ENCODE measurements around the gene MYO5B. TPM values are rescaled to one million over a fixed set of nuclear protein-coding genes. Genes with fewer than 3 reads are reported as not detected.
A peak's percentile ranks its signal among the peaks of the same experiment; 100 is the strongest.
"Not testable (repeated sequence)": the region's sequence is repeated elsewhere in the genome, so short reads cannot be mapped to it uniquely, and the experiment has no call there.

MYO5B gene
- total and polyA plus RNA-seq, 2 experiments from 2014 or later, result 20.3 to 41.9 TPM

DNA sequence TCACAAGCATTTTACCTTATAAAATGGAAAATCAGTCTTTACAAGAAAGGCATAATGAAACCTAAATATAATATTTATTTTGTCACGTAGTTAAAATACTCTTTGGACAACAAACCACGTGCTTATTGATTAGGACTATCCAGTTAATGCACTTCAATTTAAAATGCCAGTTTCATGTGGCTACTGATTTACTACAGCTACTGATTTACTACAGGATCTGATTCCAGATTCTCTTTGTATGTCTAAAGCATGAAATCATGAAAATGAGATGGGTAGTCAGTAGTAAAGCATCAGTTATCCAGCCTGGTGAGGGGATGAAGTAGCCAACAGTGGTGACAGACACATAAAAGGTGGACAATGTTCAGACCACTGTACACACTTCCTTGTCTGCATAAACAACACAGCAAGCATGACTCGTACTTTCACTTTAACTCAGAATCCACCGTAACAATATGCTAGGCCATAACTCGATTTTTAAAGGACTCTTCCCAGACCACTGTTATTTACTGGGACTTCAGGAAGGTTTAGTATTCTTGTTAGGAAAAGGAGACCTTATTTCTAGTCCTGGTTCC, 406.5 kb downstream of the MYO5B start:
- H3K36me3 ChIP-seq (replicated peaks; ENCODE audit: insufficient read depth, low read depth), result no peaks in the 10 kb centered on the region
- no peaks in the 10 kb centered on the region for H3K79me2 ChIP-seq
- DNase-seq (ENCODE audit: low spot score), result no peak
- H3K9me3 ChIP-seq (ENCODE audit: low read depth), result no peaks in the 10 kb centered on the region
- no peak overlapping the region for H3K27ac ChIP-seq
- H3K4me3 ChIP-seq, result no peak overlapping the region
- H3K4me1 ChIP-seq (ENCODE audit: insufficient read depth), result no peaks in the 10 kb centered on the region
- TF ChIP-seq, protein P1, sequence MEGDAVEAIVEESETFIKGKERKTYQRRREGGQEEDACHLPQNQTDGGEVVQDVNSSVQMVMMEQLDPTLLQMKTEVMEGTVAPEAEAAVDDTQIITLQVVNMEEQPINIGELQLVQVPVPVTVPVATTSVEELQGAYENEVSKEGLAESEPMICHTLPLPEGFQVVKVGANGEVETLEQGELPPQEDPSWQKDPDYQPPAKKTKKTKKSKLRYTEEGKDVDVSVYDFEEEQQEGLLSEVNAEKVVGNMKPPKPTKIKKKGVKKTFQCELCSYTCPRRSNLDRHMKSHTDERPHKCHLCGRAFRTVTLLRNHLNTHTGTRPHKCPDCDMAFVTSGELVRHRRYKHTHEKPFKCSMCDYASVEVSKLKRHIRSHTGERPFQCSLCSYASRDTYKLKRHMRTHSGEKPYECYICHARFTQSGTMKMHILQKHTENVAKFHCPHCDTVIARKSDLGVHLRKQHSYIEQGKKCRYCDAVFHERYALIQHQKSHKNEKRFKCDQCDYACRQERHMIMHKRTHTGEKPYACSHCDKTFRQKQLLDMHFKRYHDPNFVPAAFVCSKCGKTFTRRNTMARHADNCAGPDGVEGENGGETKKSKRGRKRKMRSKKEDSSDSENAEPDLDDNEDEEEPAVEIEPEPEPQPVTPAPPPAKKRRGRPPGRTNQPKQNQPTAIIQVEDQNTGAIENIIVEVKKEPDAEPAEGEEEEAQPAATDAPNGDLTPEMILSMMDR (IDR thresholded peaks at IDR 0.05; ENCODE audit: poor library complexity), result no peak
- TF ChIP-seq EZH2 (IDR thresholded peaks at IDR 0.05; ENCODE audit: borderline replicate concordance), result no peak
- no peak for TF ChIP-seq EZH2phosphoT487 (IDR thresholded peaks at IDR 0.05; ENCODE audit: low read depth, severe bottlenecking, unreplicated experiment)
- H2AFZ ChIP-seq, result no peak overlapping the region
- no peaks in the 10 kb centered on the region for H3K27me3 ChIP-seq
- 55% methylated on average over 5 of the region's 5 CpGs for WGBS (ENCODE audit: low lambda C conversion rate, missing lambda C conversion rate)
- peak overlapping the region; percentile 19 for H3K4me2 ChIP-seq
- H3K9me2 ChIP-seq (replicated peaks; ENCODE audit: insufficient read depth), result no peaks in the 10 kb centered on the region
- H4K20me1 ChIP-seq (ENCODE audit: insufficient read depth, poor library complexity, severe bottlenecking), result no peaks in the 10 kb centered on the region

DNA sequence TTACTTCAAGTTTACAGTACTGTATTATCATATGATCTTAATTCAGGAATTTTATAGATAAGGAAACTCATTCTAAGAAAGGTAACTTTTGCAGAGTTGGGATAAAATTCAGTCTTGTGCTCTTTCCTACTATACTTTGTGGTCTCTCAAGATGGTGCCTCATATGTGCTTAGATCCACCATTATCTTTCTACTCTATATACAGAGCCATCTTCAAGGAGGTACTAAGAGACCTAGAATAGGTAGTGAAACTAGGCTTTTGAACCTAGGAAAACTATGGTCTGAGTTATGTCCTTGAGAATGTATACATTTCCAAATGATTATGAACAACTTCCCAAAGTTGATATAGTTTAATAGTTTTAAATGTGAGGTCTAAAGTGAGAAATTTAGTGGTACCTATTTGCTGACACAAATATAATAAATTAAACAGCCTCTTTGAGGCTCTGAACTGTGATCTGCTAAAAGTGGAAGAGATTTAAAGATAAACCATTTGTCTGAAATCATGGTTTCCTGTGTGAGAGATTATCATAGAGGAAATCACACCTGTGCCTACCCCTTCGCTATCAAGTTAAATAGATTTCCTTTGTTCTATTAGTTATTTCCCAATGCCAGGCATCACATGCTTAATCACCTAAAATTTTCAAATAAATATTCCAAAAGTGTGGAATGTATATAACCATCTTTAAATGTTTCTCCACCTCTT, 408.8 kb downstream of the MYO5B start:
- Histone ChIP-seq H3K9me2 (replicated peaks; ENCODE audit: insufficient read depth) (no peaks in the 10 kb centered on the region), H2AFZ (no peak overlapping the region), H3K9me3 (ENCODE audit: low read depth) (no peaks in the 10 kb centered on the region), H3K4me3 (no peak overlapping the region), H3K36me3 (replicated peaks; ENCODE audit: insufficient read depth, low read depth) (no peaks in the 10 kb centered on the region), H4K20me1 (ENCODE audit: insufficient read depth, poor library complexity, severe bottlenecking) (no peaks in the 10 kb centered on the region), H3K4me1 (ENCODE audit: insufficient read depth) (no peaks in the 10 kb centered on the region), H3K27ac (no peak overlapping the region), H3K79me2 (no peaks in the 10 kb centered on the region), H3K4me2 (no peak overlapping the region), H3K27me3 (no peaks in the 10 kb centered on the region)
- no peak for DNase-seq (ENCODE audit: low spot score)
- 89% methylated on average over 1 of the region's 1 CpG for WGBS (ENCODE audit: low lambda C conversion rate, missing lambda C conversion rate)
- no peak for TF ChIP-seq EZH2phosphoT487 (IDR thresholded peaks at IDR 0.05; ENCODE audit: low read depth, severe bottlenecking, unreplicated experiment)
- TF ChIP-seq, protein P1 (IDR thresholded peaks at IDR 0.05; ENCODE audit: poor library complexity), result no peak
- TF ChIP-seq EZH2 (IDR thresholded peaks at IDR 0.05; ENCODE audit: borderline replicate concordance), result no peak

DNA sequence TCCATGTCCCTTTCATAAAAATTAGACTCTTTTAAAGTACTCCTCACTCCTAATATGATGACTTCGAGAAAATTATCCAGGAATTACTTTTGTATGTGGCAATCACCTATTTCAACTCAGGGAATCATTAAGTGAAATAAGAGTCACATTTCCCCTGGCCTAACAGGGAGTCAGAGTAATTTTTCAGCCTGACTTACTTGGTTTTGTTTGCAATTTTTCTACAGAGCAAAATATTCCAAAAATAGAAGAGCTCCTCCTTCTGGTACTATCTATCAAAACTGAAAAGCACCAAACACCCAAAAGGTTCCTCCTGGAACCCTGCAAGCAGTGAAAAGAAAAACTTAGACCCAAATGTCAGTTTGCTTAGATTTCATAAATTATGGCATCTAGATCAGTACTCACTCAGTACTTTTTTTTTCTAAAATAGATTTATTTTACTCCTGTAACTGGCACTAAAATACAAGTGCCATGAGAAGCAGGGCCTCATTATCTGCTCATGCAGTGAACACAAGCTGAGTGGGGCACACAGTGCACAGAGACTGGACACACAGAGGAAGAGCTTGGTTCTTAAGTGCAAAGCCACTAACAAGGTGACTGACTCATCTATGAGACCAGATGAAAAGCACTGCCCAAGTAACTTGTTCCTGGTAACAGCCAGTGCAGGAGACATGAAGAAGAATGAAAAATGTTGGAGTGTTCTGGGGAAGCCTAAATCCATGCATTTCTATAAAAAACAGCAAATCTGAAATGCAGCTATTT, 410.3 kb downstream of the MYO5B start:
- H3K36me3 ChIP-seq (replicated peaks; ENCODE audit: insufficient read depth, low read depth), result no peaks in the 10 kb centered on the region

DNA sequence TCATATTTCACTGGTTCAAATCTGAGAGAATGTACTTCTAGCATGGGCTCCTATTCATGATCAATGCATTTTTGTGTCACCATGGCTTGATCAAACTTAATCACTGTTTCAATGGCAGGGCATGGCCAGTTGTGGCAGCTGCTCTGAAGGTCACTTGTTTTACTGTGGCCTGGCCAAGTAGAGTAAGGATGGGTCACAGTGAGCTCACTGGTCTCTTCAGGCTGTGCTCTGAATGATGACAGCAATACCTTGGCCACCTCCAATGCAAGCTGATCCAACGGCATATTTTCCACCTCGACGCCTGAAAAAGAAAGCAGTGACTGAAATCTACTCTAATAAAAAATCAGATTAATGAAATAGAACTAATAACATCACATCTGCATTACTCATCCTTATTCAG, 411.3 kb downstream of the MYO5B start:
- not testable (repeated sequence) for H3K4me3 ChIP-seq; DNase-seq (ENCODE audit: low spot score); H3K27me3 ChIP-seq; H3K79me2 ChIP-seq; H4K20me1 ChIP-seq (ENCODE audit: insufficient read depth, poor library complexity, severe bottlenecking); H2AFZ ChIP-seq; H3K4me2 ChIP-seq; H3K36me3 ChIP-seq (replicated peaks; ENCODE audit: insufficient read depth, low read depth); H3K27ac ChIP-seq; H3K4me1 ChIP-seq (ENCODE audit: insufficient read depth); H3K9me3 ChIP-seq (ENCODE audit: low read depth); H3K9me2 ChIP-seq (replicated peaks; ENCODE audit: insufficient read depth)
- 97% methylated on average over 3 of the region's 3 CpGs for WGBS (ENCODE audit: low lambda C conversion rate, missing lambda C conversion rate)

More for the DNA sequence above, 410.3 kb downstream of the MYO5B start:
- no peaks in the 10 kb centered on the region for H3K4me1 ChIP-seq (ENCODE audit: insufficient read depth)
- H3K79me2 ChIP-seq, result no peaks in the 10 kb centered on the region
- WGBS (ENCODE audit: low lambda C conversion rate, missing lambda C conversion rate), result 64% methylated on average over 1 of the region's 1 CpG
- no peak overlapping the region for H3K27ac ChIP-seq
- H3K9me2 ChIP-seq (replicated peaks; ENCODE audit: insufficient read depth), result no peaks in the 10 kb centered on the region
- H3K4me2 ChIP-seq, result no peak overlapping the region
- H3K4me3 ChIP-seq, result no peak overlapping the region
- H4K20me1 ChIP-seq (ENCODE audit: insufficient read depth, poor library complexity, severe bottlenecking), result no peaks in the 10 kb centered on the region
- no peak for TF ChIP-seq EZH2 (IDR thresholded peaks at IDR 0.05; ENCODE audit: borderline replicate concordance)
- TF ChIP-seq, protein P1 (IDR thresholded peaks at IDR 0.05; ENCODE audit: poor library complexity), result peak; percentile 29
- H3K27me3 ChIP-seq, result no peaks in the 10 kb centered on the region
- no peak overlapping the region for H2AFZ ChIP-seq
- DNase-seq (ENCODE audit: low spot score), result no peak
- H3K9me3 ChIP-seq (ENCODE audit: low read depth), result no peaks in the 10 kb centered on the region

Data from hepatocyte (in vitro differentiated cells).